NOMO-1 treated with DMSO at 0.1 percent for 48 hours (cell line): ENCODE data around the gene MUSK.
A peak's percentile ranks its signal among the peaks of the same experiment; 100 is the strongest.
"Not testable (repeated sequence)": the region's sequence is repeated elsewhere in the genome, so short reads cannot be mapped to it uniquely, and the experiment has no call there.

Source experiments
- DNase-seq: peaks from one replicate; lab custom pipeline; 2025; ENCODE audit not compliant: unreplicated experiment; lab: John Stamatoyannopoulos, UW

Gene MUSK

DNA sequence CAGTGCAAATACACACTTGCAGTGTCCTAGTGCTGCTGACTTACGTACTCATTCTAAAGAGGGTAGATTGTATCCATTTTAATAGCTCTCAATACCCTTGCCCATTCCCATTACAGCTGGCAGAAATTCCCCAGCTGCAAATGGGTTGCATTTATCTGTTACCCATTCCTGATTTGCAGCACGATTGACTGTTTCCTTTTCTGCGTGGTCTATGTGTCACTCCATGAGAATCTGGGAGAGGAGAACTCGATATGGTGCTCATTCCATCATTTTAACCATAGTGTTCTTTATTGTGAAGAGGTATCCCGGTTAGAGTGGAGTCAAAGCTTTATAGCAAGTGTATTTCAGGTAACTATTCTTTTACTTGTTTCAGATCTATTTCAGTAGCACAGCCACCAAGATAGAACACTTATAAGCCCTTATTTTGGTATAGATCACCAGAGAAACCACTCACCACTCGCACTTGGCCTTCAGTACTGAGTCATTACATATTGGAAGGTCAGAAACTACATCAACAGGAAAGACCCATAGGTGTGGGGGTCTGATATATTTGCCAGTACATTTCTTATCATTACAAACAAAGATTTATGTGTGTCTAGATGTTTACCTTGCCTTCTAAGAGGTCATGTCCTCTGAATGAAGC lies 139.5 kb downstream of the MUSK start:
- DNase-seq, result no peak

DNA sequence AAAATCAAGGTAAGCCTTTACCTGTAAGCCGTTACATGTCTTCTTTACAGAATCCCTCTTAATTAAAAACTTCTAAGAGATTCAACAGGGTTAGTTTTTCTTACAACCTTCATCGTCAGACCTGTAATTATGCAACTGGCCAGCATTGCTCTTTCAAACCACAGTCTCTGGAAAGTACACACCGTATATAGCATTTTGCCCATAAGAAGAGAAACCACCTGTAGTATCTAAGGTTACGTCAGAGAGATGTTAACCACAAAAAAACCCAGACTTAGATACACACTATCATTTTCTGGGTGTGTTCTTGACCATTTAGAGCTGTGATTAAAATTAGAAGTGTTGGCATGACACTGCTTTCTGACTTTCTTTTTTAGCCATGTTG lies 140.0 kb downstream of the MUSK start:
- peak; percentile 42 for DNase-seq

- no peak for DNase-seq
Measured at GRCh38 chr9:110809038-110809595, 140.5 kb downstream of the MUSK start.

- DNase-seq, result peak; percentile 14
Measured at GRCh38 chr9:110810262-110810976, 141.8 kb downstream of the MUSK start.

DNA sequence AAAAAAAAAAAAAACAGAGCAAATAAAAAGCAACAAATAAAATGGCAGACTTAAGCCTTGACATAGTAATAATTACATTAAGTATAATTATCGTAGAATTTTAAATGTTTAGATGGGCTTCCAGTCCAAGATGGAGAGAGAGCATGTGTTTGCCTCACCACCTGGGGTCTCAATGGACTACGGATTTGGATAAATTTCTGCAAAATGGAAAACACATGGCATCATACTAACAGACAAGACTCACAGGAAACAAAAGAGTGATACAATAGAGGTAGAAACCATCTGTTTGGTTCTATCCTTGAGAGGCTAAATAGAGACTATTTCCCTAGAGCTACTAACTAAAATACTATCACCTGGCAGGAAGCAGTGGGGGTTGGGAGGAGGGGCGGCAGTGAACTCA lies 144.3 kb downstream of the MUSK start:
- DNase-seq, result no peak

- no peak for DNase-seq
Measured at GRCh38 chr9:110814159-110814558, 145.6 kb downstream of the MUSK start.

DNA sequence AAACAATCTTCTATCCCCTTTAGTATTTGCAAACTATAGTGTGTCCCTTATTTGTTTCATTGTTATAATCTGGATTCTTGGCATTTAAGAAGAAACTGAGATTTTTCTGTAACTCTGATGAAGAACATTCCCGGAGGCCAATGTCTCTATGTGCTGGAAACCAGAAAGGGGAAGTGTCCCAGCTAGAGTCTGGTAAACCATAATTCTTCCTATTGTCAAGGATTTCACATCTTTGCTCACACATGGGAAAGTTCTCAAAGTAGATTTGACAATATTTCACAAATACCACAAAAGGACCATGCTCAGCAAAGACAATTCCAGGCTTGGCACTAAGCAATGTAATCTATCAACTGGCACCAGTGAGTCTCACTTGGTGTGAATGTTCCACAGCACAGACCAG lies 146.8 kb downstream of the MUSK start:
- DNase-seq, result peak; percentile 73

GRCh38 chr9:110820381-110820780 lies 151.8 kb downstream of the MUSK start:
- DNase-seq, result no peak

DNA sequence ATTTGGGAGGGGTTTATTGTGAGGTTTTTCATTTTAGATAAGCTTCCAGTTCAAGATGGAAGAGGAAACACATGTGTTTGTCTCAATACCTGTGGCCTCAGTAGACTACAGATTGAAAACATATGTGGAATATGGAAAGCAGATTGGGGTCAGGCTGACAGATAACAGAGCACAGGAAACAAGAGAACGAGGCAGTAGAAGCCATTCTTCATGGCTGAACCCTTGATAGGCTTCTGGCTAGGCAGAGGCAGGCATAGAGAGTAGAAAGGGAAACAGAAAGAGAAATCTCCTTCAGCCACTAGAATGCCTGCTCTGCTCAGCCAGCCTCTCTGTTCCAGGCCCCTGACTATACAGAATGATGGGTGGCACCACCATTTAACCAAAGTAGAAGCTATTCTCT lies 152.5 kb downstream of the MUSK start:
- DNase-seq, result no peak

DNA sequence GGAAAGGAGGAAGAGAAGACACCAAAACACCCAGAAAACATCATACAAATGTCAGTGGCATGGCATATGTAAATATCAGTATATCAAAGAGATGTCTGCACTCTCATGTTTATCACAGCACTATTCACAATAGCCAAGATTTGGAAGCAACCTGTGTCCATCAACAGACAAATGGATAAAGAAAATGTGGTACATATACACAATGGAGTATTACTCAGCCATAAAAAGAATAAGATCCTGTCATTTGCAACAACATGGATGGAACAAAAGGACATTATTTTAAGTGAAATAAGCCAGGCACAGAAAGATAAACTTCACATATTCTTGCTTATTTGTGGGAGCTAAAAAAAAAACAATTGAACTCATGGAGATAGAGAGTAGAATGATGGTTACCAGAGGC lies 156.5 kb downstream of the MUSK start:
- not testable (repeated sequence) for DNase-seq

DNA sequence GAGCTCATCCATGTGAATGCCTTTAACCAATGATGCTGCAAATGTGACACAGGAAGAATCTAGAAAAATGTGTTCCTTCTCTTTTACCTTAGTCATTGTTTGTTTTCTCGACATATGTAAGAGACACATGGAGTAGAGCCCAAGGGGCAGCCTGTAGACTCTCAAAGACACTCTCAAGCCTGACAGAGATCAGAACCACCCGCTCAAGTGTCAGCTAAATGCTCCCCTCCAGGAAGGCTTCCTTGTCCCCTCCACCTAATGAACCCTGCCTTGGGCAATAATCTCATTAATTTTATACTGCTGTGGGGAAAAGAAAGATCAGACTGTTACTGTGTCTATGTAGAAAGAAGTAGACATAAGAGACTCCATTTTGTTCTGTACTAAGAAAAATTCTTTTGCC lies 157.4 kb downstream of the MUSK start:
- DNase-seq, result no peak

GRCh38 chr9:110826400-110826799 lies 157.8 kb downstream of the MUSK start:
- not testable (repeated sequence) for DNase-seq

GRCh38 chr9:110828264-110828663 lies 159.7 kb downstream of the MUSK start:
- no peak for DNase-seq

- no peak for DNase-seq
Measured at GRCh38 chr9:110830495-110830894, 161.9 kb downstream of the MUSK start.

DNA sequence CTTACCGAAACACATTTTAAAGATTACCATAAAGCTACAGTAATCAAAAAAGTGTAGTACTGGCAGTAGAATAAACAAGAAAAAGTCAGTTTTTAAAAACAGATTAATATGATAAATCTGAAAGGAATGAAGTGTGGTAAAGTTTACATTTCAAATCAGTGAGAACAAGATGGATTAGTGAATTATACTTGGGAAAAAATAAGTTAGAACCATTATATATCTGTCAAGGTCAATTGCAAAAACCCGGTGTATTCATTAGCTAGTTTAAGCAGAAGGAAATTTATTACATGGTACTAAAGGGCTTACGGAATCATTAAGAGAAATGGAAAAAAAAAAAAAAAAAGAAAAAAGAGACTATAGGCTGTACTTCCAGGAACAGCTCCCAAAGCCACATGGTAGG lies 164.3 kb downstream of the MUSK start:
- no peak for DNase-seq

DNA sequence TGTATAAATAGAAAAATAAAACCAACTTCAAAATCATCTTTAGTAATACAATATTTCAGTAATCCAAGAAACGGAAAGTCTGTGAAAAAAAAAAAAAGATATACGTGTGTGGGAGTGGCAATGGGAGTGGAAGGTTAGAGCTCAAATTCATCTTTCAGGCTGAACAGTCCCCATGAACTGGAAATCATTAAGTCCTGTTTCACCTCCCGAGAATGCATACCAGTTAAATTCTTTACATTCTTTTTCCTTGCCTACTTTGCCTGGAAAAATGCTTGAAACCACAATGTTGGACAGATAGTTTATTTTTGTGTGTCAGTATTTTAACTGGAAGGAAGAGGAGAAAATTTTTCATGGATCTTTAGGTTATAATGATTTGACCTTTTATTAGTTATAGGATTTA lies 166.8 kb downstream of the MUSK start:
- DNase-seq, result no peak

DNA sequence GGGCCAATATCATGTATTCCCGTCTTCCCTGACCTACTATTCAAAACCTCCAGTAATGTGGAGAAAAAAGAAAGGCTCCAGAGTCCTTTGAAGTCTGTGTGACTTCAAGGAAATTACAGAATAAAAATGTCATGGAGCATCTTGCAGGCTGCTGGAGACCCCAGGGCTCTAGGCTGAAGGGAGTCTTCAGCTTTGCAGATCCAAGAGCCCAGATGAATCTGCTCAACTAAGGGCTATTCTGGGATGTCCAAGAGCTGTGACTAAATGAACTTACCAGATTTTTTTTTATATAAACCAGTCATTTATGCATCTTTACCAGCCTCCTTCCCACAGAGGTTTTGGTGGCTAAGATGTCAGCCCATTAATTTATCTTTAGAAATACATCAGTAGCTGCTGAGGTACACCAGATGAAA lies 167.3 kb downstream of the MUSK start:
- DNase-seq, result no peak

DNA sequence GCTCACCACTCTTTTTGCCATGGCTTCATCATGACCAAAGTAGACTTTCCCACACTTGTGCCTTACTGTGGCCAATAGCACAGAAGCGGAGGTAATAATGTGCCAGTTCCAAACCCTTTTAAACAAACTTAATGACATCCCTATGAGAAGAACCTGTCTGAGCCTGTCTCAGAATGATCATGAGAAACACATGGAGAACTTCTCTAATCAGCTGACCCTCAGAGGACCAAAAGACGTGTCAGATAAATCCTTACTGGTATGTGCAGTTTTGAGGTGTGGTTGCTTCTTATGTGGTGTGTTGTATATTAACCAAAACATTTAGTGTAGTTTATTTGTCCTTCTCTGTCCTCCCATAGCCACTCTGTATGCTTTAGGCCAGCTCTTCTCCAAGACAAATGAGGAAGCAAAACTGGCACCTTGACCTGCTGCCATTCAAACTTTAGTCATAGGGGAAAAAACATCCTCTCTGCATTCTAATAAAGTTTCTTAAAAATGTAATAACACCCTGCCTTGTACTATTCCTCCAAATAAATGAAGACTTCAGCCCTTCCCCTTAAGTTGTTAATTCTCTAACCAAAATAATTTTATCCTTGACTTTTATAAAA lies 168.9 kb downstream of the MUSK start:
- peak; percentile 28 for DNase-seq

DNA sequence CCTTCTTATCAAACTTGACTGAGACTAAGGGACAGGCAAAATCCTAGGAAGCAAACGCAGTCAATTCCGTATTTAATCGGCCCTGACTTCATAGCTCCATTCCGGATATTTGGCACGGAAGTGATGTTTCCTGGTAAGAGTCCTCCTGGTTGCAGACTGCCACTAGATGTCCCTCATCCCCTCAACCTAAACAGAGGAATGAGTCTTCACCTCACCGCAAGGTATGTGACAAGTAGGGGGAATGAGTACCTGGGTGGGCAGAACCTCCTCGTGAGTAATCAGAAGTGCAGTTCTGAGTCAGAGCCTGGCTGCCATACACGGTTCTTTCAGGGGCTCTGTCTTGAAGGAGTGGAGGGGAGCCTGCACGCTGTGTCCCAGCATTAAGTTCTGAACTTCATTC lies 173.6 kb downstream of the MUSK start:
- DNase-seq, result no peak

DNA sequence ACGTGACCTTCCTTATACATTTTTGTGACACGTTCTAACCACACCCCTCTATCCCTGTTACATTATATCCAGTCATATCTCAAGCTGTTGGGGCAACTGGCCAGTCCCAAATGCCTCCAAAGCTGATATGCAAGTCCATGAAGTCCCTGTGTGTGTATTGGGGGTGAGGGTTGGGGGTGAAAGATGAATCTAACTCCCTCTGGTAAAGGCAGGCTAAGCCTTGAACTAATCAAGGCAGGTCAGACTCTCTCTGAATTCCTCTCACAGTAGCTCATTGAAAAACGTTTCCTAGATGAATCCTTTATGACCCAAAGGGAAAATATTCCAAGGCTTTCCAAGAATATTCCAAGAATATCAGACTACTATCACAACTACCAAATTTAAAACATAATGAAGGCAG lies 174.4 kb downstream of the MUSK start:
- no peak for DNase-seq

- no peak for DNase-seq
Measured at GRCh38 chr9:110844121-110844520, 175.5 kb downstream of the MUSK start.

DNA sequence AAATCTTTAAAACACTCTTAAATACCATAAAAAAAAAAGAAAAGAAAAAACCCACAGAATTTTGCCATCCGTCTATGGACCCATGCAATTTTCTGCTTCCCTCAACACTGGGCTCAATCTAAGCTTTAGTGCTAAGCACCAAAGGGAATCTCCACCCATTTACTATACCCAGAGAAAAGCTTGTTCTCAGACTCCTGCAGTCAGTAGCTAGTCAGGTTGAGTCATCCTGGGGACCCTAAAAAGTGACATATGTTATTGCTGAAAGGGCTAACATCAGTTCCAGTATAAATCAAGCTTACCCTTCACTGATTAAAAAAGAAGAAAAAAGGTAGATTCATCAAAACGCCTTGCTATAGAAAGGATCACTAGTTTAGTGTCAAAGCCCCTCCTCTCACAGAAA lies 177.6 kb downstream of the MUSK start:
- no peak for DNase-seq
